RWPE1 (cell line): ENCODE data around the gene USP6NL.

ENCODE experiments used
- CTCF ChIA-PET: fragments of 350-600 bp; sonication (Branson Sonifier 250); formaldehyde crosslinking; extraction: SDS; loops from one replicate; lab custom pipeline; 2021; lab: Yijun Ruan, JAX
- POLR2A ChIA-PET: fragments of 400-600 bp; formaldehyde crosslinking; extraction: SDS; loops from one replicate; lab custom pipeline; 2020; ENCODE audit warnings: antibody characterized with exemption; ENCODE audit not compliant: low non-redundant PET; lab: Yijun Ruan, JAX
- DNase-seq: peaks from one replicate; pipeline ENCODE4 v3.0.0; 2012; ENCODE audit warnings: low spot score
- H3K27ac ChIP-seq: fragments of 450-650 bp; 2 replicates; pipeline ENCODE4 v1.5.1; 2017
- CTCF ChIP-seq: fragments of 450-650 bp; conservative IDR thresholded peaks from 2 replicates; pipeline ENCODE4 v1.5.1; 2017; ENCODE audit warnings: low read depth, mild to moderate bottlenecking

The USP6NL gene

GRCh38 chr10:11512596-11512995 lies 98.9 kb downstream of the USP6NL start:
- no peak for TF ChIP-seq CTCF
- H3K27ac ChIP-seq: no peak overlapping the region
- CTCF ChIA-PET: no interaction called here
- DNase-seq: no peak
- POLR2A ChIA-PET: no interaction called here

- CTCF ChIA-PET: no interaction called here
Measured at GRCh38 chr10:11511321-11511720, 100.1 kb downstream of the USP6NL start.

GRCh38 chr10:11510736-11511135 lies 100.7 kb downstream of the USP6NL start:
- TF ChIP-seq CTCF: no peak
- no peak for DNase-seq
- ChIA-PET POLR2A (no interaction called here), CTCF (no interaction called here)
- H3K27ac ChIP-seq: no peak overlapping the region

More at GRCh38 chr10:11511321-11511720, 100.1 kb downstream of the USP6NL start:
- TF ChIP-seq CTCF: no peak
- no peak for DNase-seq
- POLR2A ChIA-PET: no interaction called here
- H3K27ac ChIP-seq: no peak overlapping the region

GRCh38 chr10:11510281-11510680 lies 101.2 kb downstream of the USP6NL start:
- ChIA-PET POLR2A (no interaction called here), CTCF (no interaction called here)
- no peak for TF ChIP-seq CTCF
- H3K27ac ChIP-seq: no peak overlapping the region
- DNase-seq: no peak

GRCh38 chr10:11509036-11509435 lies 102.4 kb downstream of the USP6NL start:
- ChIA-PET CTCF (no interaction called here), POLR2A (no interaction called here)
- no peak for TF ChIP-seq CTCF
- H3K27ac ChIP-seq: no peak overlapping the region
- DNase-seq: no peak

GRCh38 chr10:11506247-11506789 lies 105.1 kb downstream of the USP6NL start:
- no peak overlapping the region for H3K27ac ChIP-seq
- ChIA-PET POLR2A (no interaction called here), CTCF (interaction anchor here (0.6 kb wide), 1 partner anchor 48 kb away, joined by 3 read pairs; no protein-coding TSS in a partner anchor)
- no peak for TF ChIP-seq CTCF
- DNase-seq: no peak
